Occipital lobe (tissue), 2 donors: Measurements from ENCODE around the gene CANT1. TPM values are rescaled to one million over a fixed set of nuclear protein-coding genes. Genes with fewer than 3 reads are reported as not detected.
A peak's percentile ranks its signal among the peaks of the same experiment; 100 is the strongest.

Source experiments
- DNase-seq: peaks from one replicate; lab custom pipeline; 2025; lab: John Stamatoyannopoulos, UW
- total RNA-seq: library from RNA; depleted of rRNA; stranded (reverse); fragments of >200 nt; gene quantifications from one replicate; pipeline ENCODE4 v1.2.3, GENCODE V29; 2014

The CANT1 gene
- 13.1 TPM for total RNA-seq

DNA sequence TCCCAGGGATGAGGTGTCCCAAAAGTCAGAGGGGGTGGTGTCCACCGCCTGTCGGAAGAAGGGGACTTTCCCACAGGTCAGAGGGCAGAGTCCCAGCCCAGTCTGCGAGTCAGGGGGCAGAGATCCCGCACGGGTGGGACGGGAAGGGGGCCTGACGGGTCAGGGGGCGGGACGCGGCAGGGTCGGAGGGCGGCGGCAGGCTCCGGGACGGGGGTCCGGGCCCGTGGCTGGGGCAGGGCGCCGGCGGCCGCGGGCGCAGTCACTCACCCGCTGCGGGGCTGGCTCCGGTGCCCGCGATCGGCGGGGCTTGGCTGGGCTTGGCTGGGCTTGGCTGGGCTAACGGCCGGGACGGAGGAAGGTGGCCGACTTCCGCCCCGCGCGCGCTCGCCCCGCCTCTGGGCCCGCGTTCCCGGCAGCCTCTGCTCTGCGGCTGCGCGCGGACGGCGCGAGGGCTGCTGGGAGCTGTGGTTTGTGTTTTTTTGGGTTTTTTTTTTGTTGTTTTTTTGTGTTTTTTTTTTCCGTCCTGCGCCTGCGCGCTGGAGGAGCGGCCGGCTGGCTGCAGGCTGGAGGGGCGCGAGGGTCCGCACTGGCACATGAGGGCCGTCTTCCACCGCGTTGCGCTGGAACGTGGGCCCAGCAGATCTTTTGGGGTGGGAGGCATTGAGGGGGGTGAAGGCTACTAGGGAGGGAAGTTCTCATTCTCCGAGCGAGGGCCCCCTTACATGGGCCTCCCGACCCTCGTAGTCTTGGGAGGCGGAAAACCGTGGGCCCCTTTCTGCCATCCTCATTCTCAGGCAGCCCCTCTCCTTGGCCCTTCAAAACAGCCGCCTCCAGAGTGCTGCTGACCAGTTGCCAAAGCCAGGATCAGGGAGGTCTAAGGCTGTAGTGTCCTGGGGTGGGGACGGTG lies at the start of gene CANT1:
CANT1 (minus strand) TSS at position 368 of the 907 bp plus-strand sequence. CDS start 12,142 bp downstream, outside the sequence.
- DNase-seq, result peak; percentile 47

GRCh38 chr17:79057737-79058385 lies 48.3 kb upstream of the CANT1 start:
- no peak for DNase-seq

DNA sequence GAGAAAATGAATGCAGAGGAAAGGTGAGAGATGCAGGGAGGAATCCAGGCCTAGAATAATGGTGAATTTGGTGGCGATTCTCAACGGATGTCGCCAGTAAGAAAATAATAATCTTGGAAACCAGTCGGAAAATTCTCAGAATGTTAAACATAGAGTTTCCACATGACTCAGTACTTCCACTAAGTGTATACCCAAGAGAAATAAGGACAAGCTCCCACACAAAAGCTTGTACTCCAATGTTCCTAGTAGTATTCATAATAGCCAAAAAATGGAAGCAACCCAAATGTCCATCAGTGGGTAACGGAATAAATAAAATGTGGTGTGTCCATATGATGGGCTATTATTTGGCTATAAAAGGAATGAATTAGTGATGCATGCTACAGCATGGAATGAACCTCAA lies 45.6 kb upstream of the CANT1 start:
- DNase-seq, result no peak

DNA sequence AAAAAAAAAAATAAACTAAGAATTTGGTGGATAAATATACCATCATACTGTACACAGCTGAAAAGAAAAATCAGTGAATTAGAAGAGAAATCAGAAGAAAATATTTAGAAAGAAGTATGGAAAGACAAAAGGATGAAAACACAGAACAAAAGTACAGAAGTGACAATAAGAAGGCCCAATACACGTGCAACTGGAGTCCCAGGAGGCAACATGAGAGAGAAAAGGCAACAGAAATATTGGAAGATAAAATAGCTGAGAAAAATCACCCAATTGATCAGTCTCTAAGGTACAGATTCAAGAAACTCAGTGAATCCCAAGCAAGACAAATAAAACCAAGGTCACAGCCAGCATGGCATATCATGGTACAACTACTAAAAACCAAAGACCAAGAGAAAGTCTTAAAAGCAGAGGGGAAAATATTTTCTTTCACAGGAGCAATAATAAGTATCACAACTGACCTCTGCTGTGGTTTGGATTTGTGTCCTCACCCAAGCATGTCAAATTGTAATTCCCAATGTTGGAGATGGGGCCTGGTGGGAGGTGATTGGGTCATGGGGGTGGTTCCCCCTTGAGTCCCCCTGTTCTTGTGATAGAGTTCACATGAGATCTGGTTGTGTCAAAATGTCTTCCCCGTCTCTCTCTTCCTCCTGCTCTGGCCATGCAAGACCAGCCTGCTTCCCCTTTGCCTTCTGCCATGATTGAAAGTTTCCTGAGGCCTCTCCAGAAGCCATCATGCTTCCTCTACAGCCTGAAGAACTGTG lies 44.8 kb upstream of the CANT1 start:
- DNase-seq, result no peak

DNA sequence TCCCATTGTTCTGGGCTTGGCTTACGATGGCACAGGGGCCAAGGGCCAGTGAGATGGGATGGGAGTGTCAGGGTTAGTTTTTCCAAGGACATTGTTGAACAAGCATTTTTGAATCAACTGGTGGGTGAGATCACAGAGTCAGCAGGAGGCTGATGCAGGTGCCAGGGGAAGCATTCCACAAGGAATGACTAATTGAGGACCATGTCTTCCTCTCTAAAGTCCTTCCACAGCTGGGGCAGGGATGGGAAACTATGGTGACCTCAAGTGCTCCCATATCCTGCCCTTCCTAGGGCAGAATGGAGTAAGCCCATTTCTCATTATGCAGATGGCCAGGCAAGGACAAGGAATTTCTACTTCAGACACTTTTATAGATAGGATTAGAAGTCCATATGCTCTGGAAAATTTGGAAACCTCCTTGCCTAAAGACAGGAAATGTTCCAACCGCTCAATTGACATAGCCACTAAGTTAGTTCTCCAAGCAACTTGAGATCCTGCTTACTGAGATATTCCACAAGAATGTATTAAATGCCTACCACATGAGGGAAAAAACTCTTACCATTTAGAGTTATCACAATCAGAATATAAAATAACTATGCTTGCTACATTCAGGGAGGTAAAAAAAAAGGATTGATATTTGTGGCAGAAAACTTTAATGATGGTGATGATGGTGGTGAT lies 43.8 kb upstream of the CANT1 start:
- DNase-seq, result no peak

DNA sequence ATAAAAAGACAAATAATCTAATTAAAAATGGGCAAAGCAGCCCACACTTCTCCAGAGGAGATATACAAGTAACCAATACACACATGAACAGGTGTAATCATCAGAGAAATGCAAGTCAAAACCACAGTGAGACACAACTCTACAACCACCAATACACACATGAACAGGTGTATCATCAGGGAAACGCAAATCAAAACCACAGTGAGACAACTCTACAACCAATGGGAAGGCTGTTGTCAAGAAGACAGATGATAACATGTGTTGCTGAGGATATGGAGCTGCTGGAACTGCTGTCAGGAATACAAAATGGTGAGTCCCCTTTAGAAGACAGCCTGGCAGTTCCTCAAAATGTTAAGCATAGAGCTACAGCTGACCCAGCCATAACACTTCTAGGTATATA lies 42.6 kb upstream of the CANT1 start:
- no peak for DNase-seq

DNA sequence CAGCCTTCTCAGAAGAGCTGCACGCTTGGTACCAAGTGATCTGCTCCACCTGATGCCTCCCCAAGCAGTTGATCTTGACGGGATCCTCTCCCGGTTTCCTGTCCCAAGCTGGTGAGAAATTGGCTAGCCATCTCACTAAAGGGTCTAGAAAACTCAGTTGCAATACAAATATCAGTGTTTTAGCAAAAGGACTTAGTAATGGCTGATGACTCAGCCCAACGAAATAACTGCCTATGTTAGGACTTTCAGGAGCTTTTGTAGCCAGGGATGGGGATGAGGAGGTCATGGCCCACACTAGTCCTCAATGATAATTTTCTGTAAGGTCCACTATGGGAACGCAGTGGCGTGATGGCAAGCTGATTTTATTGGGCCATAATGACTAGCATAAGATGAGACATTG lies 41.7 kb upstream of the CANT1 start:
- DNase-seq, result no peak

GRCh38 chr17:79050551-79050950 lies 41.0 kb upstream of the CANT1 start:
- no peak for DNase-seq

- DNase-seq, result no peak
Measured at GRCh38 chr17:79049821-79050220, 40.3 kb upstream of the CANT1 start.

DNA sequence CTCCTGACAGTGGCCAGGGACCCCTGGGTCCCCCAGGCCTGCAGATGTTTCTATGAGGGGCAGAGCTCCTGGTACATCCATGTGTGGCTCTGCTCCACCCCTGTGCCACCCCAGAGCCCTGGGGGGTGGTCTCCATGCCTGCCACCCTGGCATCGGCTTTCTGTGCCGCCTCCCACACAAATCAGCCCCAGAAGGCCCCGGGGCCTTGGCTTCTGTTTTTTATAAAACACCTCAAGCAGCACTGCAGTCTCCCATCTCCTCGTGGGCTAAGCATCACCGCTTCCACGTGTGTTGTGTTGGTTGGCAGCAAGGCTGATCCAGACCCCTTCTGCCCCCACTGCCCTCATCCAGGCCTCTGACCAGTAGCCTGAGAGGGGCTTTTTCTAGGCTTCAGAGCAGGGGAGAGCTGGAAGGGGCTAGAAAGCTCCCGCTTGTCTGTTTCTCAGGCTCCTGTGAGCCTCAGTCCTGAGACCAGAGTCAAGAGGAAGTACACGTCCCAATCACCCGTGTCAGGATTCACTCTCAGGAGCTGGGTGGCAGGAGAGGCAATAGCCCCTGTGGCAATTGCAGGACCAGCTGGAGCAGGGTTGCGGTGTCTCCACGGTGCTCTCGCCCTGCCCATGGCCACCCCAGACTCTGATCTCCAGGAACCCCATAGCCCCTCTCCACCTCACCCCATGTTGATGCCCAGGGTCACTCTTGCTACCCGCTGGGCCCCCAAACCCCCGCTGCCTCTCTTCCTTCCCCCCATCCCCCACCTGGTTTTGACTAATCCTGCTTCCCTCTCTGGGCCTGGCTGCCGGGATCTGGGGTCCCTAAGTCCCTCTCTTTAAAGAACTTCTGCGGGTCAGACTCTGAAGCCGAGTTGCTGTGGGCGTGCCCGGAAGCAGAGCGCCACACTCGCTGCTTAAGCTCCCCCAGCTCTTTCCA lies 39.5 kb upstream of the CANT1 start:
- no peak for DNase-seq

- DNase-seq, result no peak
Measured at GRCh38 chr17:79047923-79048825, 38.6 kb upstream of the CANT1 start.

- DNase-seq, result no peak
Measured at GRCh38 chr17:79047291-79047920, 37.8 kb upstream of the CANT1 start.

- DNase-seq, result no peak
Measured at GRCh38 chr17:79046916-79047280, 37.3 kb upstream of the CANT1 start.

GRCh38 chr17:79046197-79046915 lies 36.8 kb upstream of the CANT1 start:
- no peak for DNase-seq

- DNase-seq, result peak; percentile 46
Measured at GRCh38 chr17:79045842-79046196, 36.3 kb upstream of the CANT1 start.

DNA sequence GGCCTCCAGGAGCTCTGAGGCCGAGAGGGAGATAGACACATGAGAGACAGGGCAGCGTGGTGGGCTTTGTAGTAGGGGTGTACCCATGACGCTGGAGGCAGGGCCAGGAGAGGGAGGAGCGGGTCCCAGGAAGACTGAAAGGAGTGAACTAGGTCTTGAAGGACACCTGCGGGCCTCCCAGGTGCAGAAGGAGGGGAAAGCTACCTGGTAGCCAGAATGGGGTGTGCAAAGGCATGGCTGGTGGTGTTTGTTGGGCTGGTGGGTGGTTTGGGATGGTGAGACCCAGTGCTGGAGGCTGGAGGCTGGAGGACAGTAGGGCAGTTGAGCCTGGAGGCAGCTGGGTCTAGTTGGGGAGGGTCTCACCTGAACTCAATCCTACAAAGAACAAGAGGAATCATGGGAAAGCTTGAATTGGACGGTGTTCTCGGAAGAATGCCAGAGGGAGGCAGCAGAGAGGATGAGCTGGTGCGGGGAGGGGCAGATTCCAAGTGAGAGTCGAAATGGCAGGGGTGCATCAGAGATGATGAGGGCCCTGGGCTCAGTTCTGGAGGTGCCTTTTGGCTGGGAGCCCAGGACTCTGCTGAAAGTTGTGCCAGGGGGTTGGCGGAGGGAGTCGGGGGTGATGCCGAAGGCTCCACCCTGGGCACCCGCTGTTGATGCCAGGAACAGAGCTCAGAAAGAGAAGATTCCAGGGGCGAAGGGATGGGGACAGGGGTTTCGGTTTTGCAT lies 35.6 kb upstream of the CANT1 start:
- DNase-seq, result no peak

DNA sequence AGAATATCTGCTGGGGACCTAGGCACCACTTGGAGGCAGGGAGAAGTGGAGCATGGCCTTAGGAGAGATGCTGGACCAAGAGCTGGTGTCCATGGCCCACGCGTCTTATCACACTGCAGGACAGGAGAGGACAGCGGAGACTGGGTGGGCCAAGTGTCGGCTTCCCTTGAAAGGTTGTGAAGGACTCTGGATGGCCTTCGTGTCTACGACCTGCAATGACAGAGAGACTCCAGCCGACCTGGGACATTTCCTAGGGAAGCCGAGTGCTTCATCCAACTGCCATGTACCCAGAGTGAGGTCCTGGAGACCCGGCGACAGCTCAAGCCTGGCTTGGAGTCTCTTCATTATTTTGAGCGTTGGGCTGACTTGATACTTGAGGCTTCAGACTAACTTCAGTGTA lies 34.9 kb upstream of the CANT1 start:
- DNase-seq, result no peak

GRCh38 chr17:79043931-79044320 lies 34.4 kb upstream of the CANT1 start:
- DNase-seq, result no peak
